ENCODE results near the gene PLPP3. TPM values are rescaled to one million over a fixed set of nuclear protein-coding genes. Genes with fewer than 3 reads are reported as not detected.

Gene PLPP3
- total and polyA plus RNA-seq, 2 of the 8 experiments (the other 6 are each of a cell fraction or from before 2014, with no cell fraction given) = 33.2 to 42.0 TPM

DNA sequence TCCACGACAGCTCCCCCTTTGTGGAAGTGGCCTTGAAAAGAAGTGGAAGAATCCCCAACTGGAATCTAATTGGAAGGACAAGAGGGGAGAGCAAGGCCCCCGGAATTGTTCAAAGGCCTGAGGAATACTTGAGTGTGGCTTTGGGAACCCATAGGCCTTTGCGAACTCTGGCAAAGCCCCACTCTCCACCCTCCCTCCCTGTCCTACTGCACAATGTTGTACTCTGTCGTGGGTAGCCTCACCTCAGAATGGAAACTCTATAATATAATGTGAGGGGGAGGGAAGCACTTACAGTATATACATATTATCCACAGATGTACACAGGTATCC is 28.5 kb downstream of the PLPP3 start:
- peak overlapping the region; percentile 43 to 51; a peak in 3 of 4 replicates for H3K4me2 ChIP-seq (ENCODE audit: insufficient read depth in 1 of 2, low read depth in 2 of 2, low read length in 2 of 2)
- no peak for FAIRE-seq
- TF ChIP-seq NRF1 (IDR thresholded peaks at IDR 0.05; ENCODE audit: low read depth, low read length) (no peak), POLR2A (IDR thresholded peaks at IDR 0.05; ENCODE audit: control extremely low read depth in 1 of 2, low read depth in 2 of 2, low read length in 2 of 2) (no peak)

More for the DNA sequence above, 28.5 kb downstream of the PLPP3 start:
- H3K36me3 ChIP-seq (ENCODE audit: control insufficient read depth in 2 of 4, insufficient read depth in 4 of 4, low read length in 3 of 4) = peaks cover 0 to 3% (median 0%) of the 10 kb centered on the region in 4 experiments; a peak in 1 of 8 replicates
- H3K23ac ChIP-seq (ENCODE audit: insufficient read length) = no peak overlapping the region
- no peak overlapping the region for H2BK15ac ChIP-seq (ENCODE audit: low read length)
- peaks cover 25 to 88% of the 10 kb centered on the region in 2 experiments for H3K79me2 ChIP-seq (ENCODE audit: control insufficient read depth in 1 of 2, insufficient read depth in 2 of 2, low read length in 2 of 2)
- H4K20me1 ChIP-seq (replicated peaks in 1 of 2; ENCODE audit: control insufficient read depth in 1 of 2, insufficient read depth in 2 of 2, low read length in 2 of 2) = peaks cover 0 to 6% of the 10 kb centered on the region in 2 experiments
- H3K4me3 ChIP-seq (ENCODE audit: extremely low read depth in 1 of 4, insufficient read depth in 2 of 4, low read depth in 3 of 4, low read length in 4 of 4) = peak overlapping the region in 1 of 4 experiments; percentile 38; a peak in 2 of 8 replicates
- H4K91ac ChIP-seq (replicated peaks; ENCODE audit: insufficient read length, low read length) = peak overlapping the region; percentile 25
- H3K4me1 ChIP-seq (replicated peaks in 1 of 4; ENCODE audit: control insufficient read depth in 3 of 4, insufficient read depth in 4 of 4, low read length in 3 of 4) = peaks cover 18 to 52% (median 42%) of the 10 kb centered on the region in 4 experiments; a peak in 6 of 7 replicates
- H2BK12ac ChIP-seq (ENCODE audit: low read depth, low read length) = peak overlapping the region; percentile 94
- H3K4ac ChIP-seq (replicated peaks; ENCODE audit: insufficient read length, low read depth, low read length) = peak overlapping the region; percentile 28
- POLR2A ChIA-PET (ENCODE audit: partially characterized antibody) = interaction anchor here (0.9 to 3.7 kb wide), 6 partner anchors 11 to 28 kb away, joined by 3 to 25 read pairs (median 10); partner anchors contain the start of gene PLPP3
- H3K27me3 ChIP-seq (replicated peaks in 1 of 4; ENCODE audit: control insufficient read depth in 3 of 4, extremely low read depth in 1 of 4, insufficient read depth in 3 of 4, low read length in 3 of 4) = no peaks in the 10 kb centered on the region
- H3K9me3 ChIP-seq (ENCODE audit: insufficient read depth in 2 of 2, low read depth in 1 of 2, low read length in 1 of 2) = no peaks in the 10 kb centered on the region
- peaks cover 10% of the 10 kb centered on the region; the same call in 1 of the 2 replicates for H3K79me1 ChIP-seq (ENCODE audit: low read depth, low read length)
- peak overlapping the region; percentile 66; the same call in 1 of the 2 replicates for H4K8ac ChIP-seq (ENCODE audit: extremely low read depth, insufficient read depth, low read length)
- H2AFZ ChIP-seq (ENCODE audit: low read length) = no peak overlapping the region
- no peaks in the 10 kb centered on the region for H3K23me2 ChIP-seq (ENCODE audit: low read depth, low read length)
- H3K18ac ChIP-seq (ENCODE audit: extremely low read depth, low read length) = peak overlapping the region; percentile 34; the same call in 1 of the 2 replicates
- 0 out of 2 replicates have a peak overlapping the region, but pooled peaks have one; percentile 64 for H2BK20ac ChIP-seq (ENCODE audit: low read length)
- DNase-seq (ENCODE audit: low read depth in 1 of 2, low spot score in 2 of 2) = no peak
- 38% methylated on average over 4 of the region's 4 CpGs; no CpG with 5 or more reads in 1 of the 2 experiments for WGBS, 2 experiments (ENCODE audit: extremely low coverage in 1 of 2, insufficient coverage in 1 of 2, insufficient read length in 1 of 2, insufficient replicate concordance in 2 of 2, low coverage in 1 of 2, low lambda C conversion rate in 2 of 2, missing lambda C conversion rate in 1 of 2)
- CTCF ChIA-PET (ENCODE audit: partially characterized antibody) = interaction anchor here (0.6 to 2.0 kb wide), 7 partner anchors 12 to 269 kb away, joined by 3 to 6 read pairs (median 3); partner anchors contain the start of gene FYB2
- H3K56ac ChIP-seq (replicated peaks; ENCODE audit: insufficient read length, low read depth, low read length) = peak overlapping the region; percentile 59
- peak overlapping the region; percentile 71 for H4K5ac ChIP-seq (ENCODE audit: insufficient read length, low read depth, low read length)
- no peak overlapping the region for H3K14ac ChIP-seq (ENCODE audit: insufficient read length)
- H2BK5ac ChIP-seq (ENCODE audit: low read depth, low read length) = peak overlapping the region; percentile 86; the same call in 1 of the 2 replicates
- H2BK120ac ChIP-seq (replicated peaks; ENCODE audit: low read depth, low read length) = peak overlapping the region; percentile 25
- H2AK5ac ChIP-seq (ENCODE audit: low read depth, low read length) = peak overlapping the region; percentile 92; the same call in 1 of the 2 replicates
- H3K27ac ChIP-seq (ENCODE audit: low read depth, low read length) = peak overlapping the region; percentile 64
- H3K9ac ChIP-seq (replicated peaks in 1 of 4; ENCODE audit: extremely low read depth in 1 of 4, low read depth in 3 of 4, low read length in 3 of 4) = no peak overlapping the region

Measured in H1 (cell line).